Activated CD8-positive, alpha-beta memory T cell treated with anti-CD3 and anti-CD28 coated beads, Interleukin-2, amount 50 U/mL, for 24 hours (primary cell): ENCODE measurements around the gene NANP.
"Not testable (repeated sequence)": the region's sequence is repeated elsewhere in the genome, so short reads cannot be mapped to it uniquely, and the experiment has no call there.

Source experiments
- DNase-seq: peaks from one replicate; pipeline ENCODE4 v3.0.0-alpha.2; 2020; ENCODE audit errors: extremely low read depth

NANP gene

GRCh38 chr20:25623736-25624499 lies at the start of gene NANP:
NANP (minus strand) TSS chr20:25624014; CDS start chr20:25623948, 66 bp downstream.
- DNase-seq: peak; percentile 62

GRCh38 chr20:25672659-25673235 lies 48.9 kb upstream of the NANP start:
- no peak for DNase-seq

GRCh38 chr20:25669826-25670422 lies 46.1 kb upstream of the NANP start:
- DNase-seq: no peak

- DNase-seq: no peak
Measured at GRCh38 chr20:25668446-25668845, 44.6 kb upstream of the NANP start.

- DNase-seq: no peak
Measured at GRCh38 chr20:25659999-25660398, 36.2 kb upstream of the NANP start.

GRCh38 chr20:25654487-25654886 lies 30.7 kb upstream of the NANP start:
- no peak for DNase-seq

- DNase-seq: not testable (repeated sequence)
Measured at GRCh38 chr20:25652866-25653265, 29.1 kb upstream of the NANP start.

- DNase-seq: no peak
Measured at GRCh38 chr20:25644814-25645213, 21.0 kb upstream of the NANP start.

GRCh38 chr20:25643716-25644115 lies 19.9 kb upstream of the NANP start:
- no peak for DNase-seq

- DNase-seq: no peak
Measured at GRCh38 chr20:25637247-25637646, 13.4 kb upstream of the NANP start.

- DNase-seq: no peak
Measured at GRCh38 chr20:25632940-25633790, 9.4 kb upstream of the NANP start.

- not testable (repeated sequence) for DNase-seq
Measured at GRCh38 chr20:25630615-25631014, 6.8 kb upstream of the NANP start.

GRCh38 chr20:25629816-25630499 lies 6.1 kb upstream of the NANP start:
- DNase-seq: no peak

GRCh38 chr20:25626779-25627178 lies 3.0 kb upstream of the NANP start:
- no peak for DNase-seq

GRCh38 chr20:25624500-25624939 lies 706 bp upstream of the NANP start:
- DNase-seq: no peak

- DNase-seq: no peak
Measured at GRCh38 chr20:25623225-25623735, 534 bp downstream of the NANP start.

- DNase-seq: no peak
Measured at GRCh38 chr20:25622450-25623224, 1.2 kb downstream of the NANP start.

GRCh38 chr20:25622049-25622448 lies 1.8 kb downstream of the NANP start:
- no peak for DNase-seq

GRCh38 chr20:25619514-25619913 lies 4.3 kb downstream of the NANP start:
- no peak for DNase-seq

GRCh38 chr20:25608774-25609173 lies 15.0 kb downstream of the NANP start:
- no peak for DNase-seq
